C4-2B (cell line): Measurements from ENCODE around the gene RAB14.

Source experiments
- H3K27ac ChIP-seq: fragments of 450-650 bp; 2 replicates; pipeline ENCODE4 v1.5.1; 2017
- ZFX ChIP-seq: fragments of 450-650 bp; IDR thresholded peaks from 2 replicates; pipeline ENCODE4 v1.6.1; 2017
- TF ChIP-seq, protein P1 (sequence below): fragments of 450-650 bp; conservative IDR thresholded peaks from 2 replicates; pipeline ENCODE4 v1.5.1; 2017; ENCODE audit warnings: mild to moderate bottlenecking

Gene RAB14

DNA sequence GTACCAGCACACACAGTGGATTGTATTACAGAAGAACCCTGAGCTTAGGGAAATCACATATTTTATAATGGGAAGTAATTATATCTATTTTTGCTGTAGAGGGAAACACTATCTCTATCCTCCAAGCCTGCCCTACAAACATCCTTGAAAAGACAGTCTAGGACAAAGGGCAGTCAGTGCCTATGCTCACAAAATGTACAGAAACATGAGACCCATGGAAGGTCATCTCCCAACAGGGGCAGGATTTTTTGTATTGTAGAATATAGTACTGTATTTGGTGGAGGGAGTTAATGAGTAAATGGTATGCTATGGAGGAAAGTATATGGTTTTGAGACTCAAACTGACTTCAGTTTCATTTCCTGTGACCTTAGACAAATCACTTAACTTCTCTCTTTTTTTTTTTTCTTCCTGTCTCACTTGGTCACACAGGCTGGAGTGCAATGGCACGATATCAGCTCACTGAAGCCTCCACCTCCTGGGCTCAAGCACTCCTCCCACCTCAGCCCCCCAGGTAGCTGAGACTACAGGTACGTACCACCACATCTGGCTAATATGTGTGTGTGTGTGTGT, 5.8 kb upstream of the RAB14 start:
- H3K27ac ChIP-seq: no peak overlapping the region
- TF ChIP-seq ZFX: no peak
- TF ChIP-seq, protein P1, sequence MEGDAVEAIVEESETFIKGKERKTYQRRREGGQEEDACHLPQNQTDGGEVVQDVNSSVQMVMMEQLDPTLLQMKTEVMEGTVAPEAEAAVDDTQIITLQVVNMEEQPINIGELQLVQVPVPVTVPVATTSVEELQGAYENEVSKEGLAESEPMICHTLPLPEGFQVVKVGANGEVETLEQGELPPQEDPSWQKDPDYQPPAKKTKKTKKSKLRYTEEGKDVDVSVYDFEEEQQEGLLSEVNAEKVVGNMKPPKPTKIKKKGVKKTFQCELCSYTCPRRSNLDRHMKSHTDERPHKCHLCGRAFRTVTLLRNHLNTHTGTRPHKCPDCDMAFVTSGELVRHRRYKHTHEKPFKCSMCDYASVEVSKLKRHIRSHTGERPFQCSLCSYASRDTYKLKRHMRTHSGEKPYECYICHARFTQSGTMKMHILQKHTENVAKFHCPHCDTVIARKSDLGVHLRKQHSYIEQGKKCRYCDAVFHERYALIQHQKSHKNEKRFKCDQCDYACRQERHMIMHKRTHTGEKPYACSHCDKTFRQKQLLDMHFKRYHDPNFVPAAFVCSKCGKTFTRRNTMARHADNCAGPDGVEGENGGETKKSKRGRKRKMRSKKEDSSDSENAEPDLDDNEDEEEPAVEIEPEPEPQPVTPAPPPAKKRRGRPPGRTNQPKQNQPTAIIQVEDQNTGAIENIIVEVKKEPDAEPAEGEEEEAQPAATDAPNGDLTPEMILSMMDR: no peak

DNA sequence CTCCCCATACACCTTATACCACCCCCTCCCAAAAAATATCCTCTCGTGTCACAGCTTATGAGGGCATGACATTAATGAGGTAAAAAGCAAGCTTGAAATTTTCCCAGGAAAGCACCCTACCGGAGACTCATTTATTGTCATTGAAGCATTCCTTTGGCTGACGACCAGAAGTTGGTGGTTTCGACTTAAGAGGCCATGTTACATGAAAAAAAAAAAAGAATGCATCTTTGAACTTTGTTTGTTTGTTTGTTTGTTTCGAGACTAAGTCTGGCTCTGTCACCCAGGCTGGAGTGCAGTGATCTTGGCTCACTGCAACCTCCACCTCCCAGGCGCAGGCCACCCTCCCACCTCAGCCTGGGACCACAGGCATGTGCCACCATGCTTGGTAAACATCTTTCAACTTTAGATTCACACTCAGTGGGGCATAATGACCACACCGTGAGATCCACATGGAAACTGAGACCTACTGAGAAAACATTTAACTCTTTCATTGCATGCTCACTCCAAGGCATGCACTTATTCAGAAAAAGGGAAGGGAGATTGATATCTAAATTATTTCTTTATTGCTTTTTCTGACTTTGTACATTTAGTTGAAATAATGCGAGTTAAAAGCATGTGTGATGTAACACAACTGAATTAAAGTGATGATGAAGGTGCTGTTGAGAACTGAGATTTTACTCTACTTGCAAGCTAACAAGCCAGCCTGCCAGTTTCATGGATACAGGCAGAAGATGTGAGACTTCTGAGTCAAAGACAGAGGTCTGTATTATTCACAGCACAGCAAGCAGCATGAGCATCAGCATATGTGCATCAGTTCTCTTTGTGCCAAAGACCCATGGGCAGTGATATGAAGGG, 5.1 kb upstream of the RAB14 start:
- TF ChIP-seq ZFX: no peak
- TF ChIP-seq, protein P1: no peak
- no peak overlapping the region for H3K27ac ChIP-seq

DNA sequence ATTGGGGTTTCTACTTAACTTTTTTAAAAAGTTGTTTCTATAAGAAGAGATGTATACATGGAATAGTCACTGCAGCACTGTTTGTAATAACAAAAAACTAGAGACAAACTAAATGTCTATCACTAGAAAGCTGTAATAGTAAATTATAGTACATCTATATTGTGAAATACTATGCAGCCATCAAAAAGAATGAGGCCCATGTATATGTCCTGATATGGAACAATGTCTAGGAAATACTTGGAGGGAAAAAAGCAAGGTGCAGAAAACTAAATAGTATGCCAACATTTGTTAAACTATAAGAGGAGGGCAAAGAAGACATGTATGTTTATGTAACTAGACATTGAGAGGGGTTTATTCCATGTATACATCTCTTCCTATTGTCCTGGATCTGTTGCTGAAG, 2.9 kb upstream of the RAB14 start:
- no peak overlapping the region for H3K27ac ChIP-seq
- TF ChIP-seq ZFX: no peak
- TF ChIP-seq, protein P1: no peak

DNA sequence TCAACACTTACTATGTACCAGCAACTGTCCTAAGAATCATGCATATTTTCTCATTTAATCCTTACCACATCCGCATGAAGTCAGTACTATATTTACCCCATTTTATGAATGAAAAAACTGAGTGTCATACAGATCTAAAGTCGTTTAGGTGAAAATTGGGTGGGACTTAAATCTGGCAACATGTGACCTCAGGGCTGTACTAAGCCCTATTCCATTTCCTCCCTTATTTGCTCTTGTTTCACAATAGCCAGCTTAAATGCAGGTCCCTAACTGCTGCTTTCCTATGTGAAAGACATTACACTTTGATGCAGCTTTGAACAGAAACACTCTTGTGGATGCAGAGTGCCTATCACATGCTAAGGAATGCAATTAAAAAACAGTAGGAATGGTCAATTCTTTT, 2.5 kb upstream of the RAB14 start:
- no peak overlapping the region for H3K27ac ChIP-seq
- no peak for TF ChIP-seq ZFX
- TF ChIP-seq, protein P1: no peak

DNA sequence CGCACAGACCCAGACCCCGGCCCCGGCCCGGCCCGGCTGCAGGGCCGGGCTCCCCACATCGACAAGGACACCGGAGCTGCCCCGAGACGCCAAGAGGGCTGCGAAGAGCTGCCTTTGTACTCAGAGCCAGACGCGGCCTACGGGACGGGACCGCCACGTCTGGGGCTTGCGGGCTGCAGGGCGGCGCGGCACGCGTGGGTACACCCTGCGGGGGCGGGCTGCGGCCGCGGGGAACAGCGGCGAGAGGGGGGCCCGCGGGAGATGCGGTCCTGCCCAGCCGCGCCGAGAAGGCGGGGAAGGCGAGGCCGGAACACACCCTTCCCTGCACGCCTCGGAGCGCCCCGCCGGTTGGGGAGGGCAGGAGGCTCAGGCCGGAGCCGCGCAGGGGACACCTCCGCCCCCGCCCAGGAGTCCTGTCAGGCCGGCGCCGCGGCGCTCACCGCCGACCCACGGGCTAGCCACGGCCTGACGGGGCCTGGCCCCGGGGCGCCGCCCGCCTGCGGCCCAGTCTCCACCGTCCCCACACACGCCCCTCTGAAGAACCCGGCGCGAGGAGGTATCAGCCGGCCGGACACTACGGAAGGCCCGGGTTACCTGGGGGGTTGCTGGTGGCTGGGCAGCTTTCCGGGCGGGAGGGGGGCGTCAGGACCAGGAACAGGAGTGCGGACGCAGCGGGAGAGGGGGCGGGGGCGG, 478 bp downstream of the RAB14 start:
- peak overlapping the region; percentile 95 for H3K27ac ChIP-seq
- TF ChIP-seq, protein P1: no peak
- peak; percentile 93 for TF ChIP-seq ZFX

DNA sequence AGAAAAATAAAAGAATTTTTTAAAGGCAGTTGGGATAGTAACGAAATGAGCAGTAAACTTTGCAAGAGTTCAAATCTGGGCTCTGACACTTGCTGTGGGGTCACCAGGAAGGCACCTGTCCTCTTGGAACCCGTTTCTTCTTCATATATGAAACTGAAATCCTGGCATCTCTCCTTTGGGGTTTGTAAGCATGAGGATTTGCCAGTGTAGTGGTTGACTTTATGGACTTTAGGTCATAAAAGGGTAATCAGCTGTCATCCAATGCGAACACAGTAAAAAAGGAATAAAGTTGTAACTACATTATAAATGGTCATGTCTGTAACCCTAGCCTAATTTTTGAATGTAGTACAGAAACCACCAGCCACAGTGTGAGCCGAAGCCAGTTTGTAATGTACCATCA, 1.3 kb downstream of the RAB14 start:
- no peak for TF ChIP-seq ZFX
- TF ChIP-seq, protein P1: no peak
- H3K27ac ChIP-seq: peak overlapping the region; percentile 95

DNA sequence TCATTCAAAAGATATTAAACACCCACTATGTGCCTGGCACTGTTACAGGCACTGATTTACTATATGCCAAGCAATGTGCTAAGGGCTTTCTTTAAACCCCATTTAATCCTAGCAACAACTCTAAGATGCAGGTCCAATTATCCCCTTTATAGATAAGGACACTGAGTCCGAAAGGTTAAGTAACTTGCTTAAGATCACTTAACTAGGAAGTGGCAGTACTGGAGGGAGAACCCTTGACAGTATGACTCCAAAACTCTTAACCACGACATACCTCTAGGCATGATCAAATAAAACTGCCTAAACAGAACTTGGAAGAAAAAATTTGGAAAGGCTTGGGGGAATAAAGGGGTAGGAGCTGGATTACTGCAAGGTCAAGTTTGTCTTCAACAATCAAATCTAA, 1.7 kb downstream of the RAB14 start:
- TF ChIP-seq, protein P1: no peak
- TF ChIP-seq ZFX: no peak
- no peak overlapping the region for H3K27ac ChIP-seq
